Activated CD4-positive, alpha-beta T cell treated with anti-CD3 and anti-CD28 coated beads, Interleukin-2, Interleukin-4, amounts not matched to agents 100 ng/mL and 50 ng/mL, durations not matched to agents 16 hours and 8 hours (primary cell): ENCODE measurements around the gene RPS16.
A peak's percentile ranks its signal among the peaks of the same experiment; 100 is the strongest.

Experiments used
- DNase-seq: peaks from one replicate; pipeline ENCODE4 v3.0.0-alpha.2; 2020; ENCODE audit warnings: low spot score

The RPS16 gene

DNA sequence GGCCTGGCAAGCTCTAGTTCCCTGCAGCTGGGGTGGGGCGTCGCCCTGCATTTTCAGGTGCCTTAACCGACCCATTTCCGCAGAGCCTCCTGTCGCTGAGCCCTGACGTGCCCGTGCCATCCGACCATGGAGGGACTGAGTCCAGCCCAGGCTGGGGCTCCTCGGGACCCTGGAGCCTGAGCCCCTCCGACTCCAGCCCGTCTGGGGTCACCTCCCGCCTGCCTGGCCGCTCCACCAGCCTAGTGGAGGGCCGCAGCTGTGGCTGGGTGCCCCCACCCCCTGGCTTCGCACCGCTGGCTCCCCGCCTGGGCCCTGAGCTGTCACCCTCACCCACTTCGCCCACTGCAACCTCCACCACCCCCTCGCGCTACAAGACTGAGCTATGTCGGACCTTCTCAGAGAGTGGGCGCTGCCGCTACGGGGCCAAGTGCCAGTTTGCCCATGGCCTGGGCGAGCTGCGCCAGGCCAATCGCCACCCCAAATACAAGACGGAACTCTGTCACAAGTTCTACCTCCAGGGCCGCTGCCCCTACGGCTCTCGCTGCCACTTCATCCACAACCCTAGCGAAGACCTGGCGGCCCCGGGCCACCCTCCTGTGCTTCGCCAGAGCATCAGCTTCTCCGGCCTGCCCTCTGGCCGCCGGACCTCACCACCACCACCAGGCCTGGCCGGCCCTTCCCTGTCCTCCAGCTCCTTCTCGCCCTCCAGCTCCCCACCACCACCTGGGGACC lies 27.9 kb downstream of the RPS16 start:
- DNase-seq, result peak; percentile 70

DNA sequence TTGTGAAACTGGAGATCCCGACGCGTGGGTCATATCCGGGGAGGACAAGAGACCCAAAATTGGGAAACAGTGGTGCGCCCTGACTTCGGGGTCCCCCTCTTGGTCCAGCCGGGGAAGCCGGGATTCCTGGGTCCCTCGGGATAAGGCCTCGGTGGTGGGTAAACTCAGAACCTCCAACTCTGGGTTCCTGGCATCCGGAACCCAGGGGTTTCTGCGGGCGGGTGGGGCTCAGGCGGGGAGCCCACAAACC lies 28.4 kb downstream of the RPS16 start:
- DNase-seq, result no peak

DNA sequence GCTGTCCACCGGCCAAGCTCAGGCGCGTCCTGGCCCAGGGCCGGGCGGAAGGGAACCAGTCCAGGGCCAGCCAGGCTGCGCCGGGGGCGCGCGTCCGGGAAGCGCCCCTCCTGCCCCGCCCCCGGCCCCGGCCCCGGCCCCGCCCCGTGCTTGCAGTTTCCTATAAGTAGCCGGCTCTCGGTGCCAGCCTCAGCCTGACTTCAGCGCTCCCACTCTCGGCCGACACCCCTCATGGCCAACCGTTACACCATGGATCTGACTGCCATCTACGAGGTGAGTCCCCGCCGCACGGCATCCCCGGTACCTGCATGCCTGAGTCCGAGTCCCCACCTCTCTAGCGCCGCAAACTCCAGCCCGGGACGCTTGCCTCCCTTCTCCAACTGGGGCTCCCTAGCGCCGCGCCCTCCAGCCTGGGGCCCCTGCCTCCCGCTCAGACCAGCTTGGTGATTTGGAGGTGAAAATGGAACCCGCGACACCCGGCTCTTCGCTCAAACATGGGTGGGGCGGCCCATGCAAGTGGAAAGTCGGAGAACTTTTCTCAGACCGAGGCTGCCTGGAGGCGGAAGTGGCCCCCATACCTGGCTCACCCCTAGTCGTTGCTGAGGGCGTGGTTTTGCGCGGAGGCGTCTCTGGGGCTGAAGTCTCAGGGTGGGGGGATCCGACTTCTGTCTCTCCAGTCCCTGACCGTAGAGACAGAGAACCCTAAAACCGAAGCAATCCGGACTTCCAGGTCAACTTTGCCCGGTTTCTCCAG lies 28.9 kb downstream of the RPS16 start, which contains the start of gene ZFP36:
Gene ZFP36, plus strand, starts transcription at position 192 of the 754 bp plus-strand sequence. Its CDS starts 58 bp downstream, at position 250.
- DNase-seq, result peak; percentile 92

DNA sequence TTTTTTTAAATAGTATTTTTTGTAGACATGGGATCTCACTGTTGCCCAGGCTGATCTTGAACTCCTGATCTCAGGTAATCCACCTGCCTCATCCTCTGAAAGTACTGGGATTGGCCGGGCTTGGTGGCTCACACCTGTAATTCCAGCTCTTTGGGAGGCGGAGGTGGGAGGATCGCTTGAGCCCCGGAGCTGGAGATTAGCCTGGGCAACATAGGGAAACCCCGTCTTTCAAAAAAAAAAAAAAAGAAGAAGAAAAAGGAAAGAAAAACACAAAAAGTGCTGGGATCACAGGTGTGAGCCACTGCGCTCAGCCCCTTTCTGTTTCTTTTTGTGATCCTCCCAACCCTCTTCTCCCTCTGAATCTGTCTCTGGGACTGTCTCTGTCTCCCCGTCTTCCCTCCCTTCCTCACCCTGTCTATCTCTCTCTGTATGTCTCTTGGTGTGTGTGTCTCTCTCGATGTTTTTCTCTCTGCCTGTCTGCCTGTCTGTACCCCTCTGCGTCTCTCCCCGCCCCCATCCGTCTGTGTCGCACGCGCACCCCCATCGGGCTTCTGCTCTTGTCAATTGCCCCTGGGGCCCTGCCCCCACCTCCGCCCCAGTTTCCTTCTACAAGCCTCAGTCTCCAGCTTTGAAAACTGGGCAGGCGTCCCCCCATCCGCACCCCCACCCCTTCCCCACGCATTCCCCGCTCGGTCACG lies 29.6 kb downstream of the RPS16 start:
- DNase-seq, result peak; percentile 83

DNA sequence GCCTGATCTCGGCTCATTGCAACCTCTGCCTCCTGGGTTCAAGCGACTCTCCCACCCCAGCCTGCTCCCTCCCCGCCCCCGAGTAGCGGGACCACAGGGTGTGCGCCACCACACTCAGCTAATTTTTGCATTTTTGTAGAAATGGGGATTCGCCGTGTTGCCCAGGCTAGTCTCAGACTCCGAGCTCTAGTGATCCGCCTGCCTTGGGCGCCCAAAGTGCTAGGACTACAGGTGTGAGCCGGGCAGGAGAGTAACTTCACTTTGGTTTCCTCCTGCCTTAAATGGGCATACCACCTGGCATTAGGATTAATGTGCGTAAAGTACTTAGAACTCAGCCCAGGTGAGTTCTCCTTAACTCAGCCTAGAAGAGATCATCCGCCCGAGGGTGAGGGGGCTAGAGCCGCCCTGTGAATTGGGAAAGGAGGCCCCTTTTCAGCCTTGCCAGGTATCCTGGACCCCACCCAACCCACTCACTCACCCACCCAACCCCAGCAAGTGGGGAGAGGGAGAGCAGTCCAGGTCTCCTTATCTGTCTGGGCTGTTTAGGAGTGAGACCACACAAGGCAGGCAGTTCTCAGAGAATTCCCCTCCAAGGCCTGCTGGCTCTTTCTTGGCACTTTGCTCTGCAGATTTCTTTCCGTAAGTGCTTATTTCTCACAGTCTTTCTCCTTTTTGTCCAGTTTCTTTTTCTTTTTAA lies 30.3 kb downstream of the RPS16 start:
- DNase-seq, result no peak

DNA sequence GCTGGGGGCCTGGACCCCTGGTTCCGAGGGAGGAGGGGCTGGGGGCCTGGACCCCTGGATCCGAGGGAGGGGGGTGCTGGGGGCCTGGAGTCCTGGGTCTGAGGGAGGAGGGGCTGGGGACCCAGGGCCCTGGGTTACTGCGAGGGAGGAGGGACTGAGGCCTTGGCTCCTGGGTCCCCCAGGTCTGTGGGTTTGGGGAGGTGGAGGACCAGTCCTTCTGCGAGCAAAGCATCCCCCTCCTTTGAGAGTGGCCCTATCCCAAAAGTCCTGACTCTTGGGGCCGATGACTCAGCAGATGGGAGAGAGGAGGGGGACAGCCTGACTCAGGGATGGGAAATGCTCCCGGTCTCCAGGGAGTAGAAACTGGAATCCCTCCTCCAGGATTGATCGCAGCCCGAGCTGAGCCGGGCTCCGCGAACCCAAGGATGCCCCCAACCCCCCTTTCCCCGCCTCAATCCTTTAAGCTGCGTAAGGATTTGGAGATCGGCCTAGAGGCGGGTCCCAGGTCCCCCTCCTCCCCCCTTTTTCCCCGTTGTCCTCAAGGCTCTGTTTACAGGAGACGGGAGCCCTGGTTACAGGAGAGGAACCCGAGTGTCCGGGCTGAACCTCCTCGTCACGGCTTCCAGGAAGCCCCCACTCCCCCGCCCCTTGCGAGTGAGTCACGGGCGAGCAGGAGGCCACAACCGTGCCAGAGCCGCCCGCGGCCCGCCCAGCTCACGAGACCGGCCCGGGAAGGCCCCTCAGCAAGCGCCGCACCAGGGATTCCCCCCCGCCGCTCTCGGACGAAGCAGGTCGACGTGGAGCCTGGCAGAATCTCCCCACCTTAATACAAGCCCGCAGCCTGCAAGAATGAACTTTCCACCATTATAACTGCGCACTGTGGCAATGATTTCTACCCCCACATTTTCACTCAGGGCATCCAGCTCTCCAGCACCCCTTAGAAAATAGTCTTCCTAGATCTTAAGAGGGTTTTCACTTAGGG lies 32.1 kb downstream of the RPS16 start:
- DNase-seq, result peak; percentile 94

DNA sequence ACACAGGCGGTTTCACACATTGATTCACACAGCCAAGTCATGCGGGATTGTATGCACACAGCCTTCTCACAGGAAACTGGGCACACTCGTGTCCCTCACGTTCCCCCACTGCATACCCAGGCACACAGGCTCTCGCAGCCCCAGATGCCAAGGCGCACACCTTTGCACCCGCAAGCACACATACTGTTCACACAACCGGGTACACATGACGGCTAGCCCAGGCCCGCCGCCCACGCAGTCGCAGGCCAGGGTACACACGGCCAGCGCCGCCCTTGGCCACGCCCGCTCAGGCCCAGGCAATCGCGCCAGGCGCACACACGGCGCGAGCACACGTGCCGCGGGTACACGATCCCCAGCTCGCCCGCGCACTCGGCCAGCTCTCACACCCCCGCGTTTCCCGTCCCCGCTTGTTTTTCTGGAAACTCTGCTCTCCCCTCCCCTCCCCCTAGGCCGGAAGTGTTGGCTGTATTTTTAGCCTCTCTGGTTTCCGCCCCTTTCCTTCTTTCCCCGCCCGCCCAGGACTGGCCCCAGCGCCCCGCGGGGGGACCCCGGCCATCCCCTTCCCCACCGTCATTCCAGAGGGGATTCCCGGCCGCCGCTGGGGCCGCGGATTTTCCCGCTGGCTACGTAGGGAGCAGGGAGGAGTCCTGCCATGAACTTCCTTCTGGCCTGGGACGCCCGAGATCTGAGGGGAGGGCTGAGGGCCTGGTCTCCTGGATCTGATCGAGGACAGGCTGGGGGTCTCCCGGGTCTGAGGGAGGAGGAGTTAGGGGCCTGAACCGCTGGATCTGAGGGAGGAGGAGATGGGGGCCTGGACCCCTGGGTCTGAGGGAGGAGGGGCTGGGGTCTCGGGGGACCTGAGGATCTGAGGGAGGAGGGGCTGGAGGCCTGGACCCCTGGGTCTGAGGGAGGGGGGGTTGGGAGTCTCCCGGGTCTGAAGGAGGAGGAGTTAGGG lies 33.1 kb downstream of the RPS16 start:
- DNase-seq, result peak; percentile 86

DNA sequence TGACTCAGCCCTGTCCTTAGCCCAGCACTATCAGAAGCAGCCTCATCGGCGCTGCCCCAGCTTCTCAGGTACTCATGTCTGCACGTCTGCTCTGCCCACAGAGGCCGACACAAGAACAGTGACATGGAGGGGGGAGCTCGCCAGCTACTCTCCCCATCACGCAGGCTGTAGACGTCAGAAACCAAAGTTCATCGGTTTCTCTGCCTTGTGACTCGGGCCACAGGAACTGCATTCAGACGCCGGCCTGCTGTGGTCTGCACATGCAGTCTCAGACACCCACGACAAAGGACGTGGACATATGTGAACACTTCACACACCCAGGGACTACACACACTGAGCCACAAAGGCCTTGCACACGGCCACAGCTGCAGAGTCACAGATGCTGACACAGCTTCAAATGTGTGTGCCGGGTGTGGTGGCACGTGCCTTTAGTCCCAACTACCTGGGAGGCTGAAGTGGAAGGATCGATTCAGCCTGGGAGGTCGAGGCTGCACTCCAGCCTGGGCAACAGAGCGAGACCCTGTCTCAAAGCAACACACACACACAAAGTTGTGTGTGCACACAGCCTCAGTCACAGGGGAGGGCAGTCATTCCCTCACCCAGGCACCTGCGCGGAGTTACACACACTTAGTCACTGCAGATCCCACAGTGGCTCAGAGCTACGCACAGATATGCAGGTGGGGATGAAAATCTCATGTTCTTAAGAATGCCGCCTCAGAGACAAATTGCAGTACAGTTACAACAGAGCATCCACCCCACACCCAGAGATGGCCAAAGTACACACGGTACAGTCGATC lies 34.0 kb downstream of the RPS16 start:
- DNase-seq, result peak; percentile 90

DNA sequence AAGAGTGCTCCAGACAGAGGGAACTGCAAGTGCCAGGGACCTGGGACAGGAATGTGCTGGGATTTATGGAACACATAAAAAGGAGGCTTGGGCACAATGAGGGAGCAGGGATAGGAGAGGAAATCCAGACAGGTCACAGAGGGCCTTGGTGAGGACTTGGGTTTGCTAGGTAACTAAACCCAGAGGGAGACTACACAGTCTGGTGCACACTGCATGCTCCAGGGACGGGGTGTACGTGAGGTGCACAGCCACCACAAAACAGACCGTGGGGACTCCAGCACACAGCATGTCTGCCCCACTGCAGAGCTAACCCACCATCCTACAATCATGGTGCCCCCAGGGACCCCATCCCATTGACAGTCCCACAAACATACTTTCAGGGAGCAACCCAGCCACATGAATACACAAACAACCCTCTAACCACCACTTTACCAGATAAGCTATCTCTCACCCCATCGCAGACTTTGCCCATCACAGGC lies 34.6 kb downstream of the RPS16 start:
- DNase-seq, result no peak

DNA sequence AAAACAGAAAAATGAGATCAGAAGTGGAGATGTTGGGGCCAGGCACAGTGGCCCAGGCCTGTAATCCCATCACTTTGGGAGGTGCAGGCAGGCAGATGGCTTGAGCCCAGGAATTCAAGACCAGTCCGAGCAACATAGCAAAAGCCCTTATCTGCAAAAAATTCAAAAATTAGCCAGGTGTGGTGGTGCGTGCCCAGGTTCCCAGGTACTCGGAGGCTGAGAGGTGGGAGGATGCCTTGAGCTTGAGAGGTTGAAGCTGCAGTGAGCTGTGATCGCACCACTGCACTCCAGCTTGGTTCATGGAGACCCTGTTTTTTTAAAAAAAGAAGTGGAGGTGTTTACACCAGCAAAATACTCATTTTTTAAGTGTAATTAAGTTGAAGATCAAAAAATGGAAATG lies 35.7 kb downstream of the RPS16 start:
- no peak for DNase-seq

DNA sequence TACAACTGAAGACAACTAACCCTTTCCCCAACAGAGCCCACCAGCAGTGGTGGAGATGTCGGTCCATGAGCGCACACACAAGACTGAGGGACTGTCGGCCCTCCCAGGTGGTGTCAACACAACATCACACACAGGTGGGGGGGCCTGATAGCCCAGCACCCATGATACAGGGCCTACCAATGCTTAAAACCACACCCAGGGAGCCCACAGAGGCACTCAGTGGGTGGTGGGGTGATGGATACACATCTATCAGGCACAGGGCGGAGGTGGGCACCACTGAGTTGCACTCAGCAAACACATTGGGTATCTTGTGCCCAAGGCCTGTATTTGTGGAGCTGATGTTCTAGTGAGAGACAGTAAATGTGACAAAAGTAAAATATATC lies 36.1 kb downstream of the RPS16 start:
- no peak for DNase-seq

DNA sequence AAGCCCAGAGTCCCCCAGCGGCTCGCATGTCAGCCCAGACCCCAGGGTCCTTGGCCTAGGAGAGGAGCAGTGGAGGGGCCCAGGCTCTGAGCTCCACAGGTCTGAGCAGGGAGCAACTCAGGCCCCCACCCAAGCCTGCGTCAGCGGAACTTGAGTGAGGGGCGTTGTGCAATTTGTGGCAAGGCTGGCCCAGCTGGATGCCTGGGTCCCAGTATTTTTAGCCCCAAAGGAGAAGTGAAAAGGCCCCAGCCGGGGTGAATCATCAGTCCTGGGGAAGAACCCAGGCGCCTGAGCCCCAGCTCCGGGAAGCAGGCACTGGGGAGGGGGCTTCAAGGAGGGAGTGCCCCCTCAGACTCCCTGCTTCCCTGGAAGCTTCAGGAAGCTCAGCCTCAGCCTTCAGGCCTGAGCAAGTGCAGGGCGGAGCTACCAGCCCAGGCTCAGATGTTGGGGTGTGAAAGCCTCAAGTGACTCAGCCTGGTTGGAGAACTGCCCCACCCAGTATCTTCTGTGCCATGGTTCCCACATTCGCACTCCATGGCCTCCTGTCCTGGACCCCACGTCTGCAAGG lies 37.4 kb downstream of the RPS16 start:
- DNase-seq, result peak; percentile 74

DNA sequence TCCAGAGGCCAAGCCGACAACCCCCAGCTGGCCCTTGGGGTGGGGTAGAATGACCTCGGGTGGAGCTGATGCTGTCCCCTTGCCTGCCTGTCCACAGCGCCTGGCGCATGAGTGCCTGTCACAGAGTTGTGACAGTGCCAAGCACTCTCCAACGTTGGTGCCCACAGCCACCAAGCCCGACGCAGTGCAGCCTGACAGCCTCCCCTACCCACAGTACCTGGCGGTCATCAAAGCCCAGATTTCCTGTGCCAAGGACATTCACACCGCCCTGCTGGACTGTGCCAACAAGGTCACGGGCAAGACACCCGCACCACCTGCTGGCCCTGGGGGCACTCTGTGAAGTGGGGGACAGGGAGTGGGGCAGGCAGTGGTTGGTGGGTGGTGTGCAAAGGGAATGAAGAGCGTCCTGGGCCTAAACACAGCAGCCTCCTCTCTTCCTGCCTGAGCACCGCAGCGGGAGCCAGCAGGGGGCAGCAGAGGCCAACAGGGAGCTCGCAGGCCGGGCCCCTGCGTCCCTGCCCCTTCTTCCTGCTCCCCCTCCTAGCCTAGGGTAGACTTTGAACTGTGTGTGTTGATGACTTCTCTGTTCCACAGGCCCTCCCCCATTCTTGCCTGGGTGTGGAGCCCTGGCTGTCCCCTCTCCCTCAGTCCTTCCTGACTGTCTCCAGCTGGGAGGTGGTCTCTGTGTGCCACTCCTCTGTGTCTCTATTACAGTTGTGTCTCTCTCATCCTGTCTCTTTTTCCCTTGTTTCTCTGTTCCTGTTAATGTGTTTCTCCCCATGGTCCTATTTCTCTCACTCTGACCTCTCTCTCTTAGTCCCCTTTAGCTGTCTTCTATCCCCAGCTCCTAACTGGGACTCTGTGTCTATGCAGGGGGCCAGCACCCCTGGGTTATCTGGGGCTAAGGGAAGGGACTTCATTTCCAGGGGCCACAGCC lies 38.1 kb downstream of the RPS16 start:
- DNase-seq, result peak; percentile 92

DNA sequence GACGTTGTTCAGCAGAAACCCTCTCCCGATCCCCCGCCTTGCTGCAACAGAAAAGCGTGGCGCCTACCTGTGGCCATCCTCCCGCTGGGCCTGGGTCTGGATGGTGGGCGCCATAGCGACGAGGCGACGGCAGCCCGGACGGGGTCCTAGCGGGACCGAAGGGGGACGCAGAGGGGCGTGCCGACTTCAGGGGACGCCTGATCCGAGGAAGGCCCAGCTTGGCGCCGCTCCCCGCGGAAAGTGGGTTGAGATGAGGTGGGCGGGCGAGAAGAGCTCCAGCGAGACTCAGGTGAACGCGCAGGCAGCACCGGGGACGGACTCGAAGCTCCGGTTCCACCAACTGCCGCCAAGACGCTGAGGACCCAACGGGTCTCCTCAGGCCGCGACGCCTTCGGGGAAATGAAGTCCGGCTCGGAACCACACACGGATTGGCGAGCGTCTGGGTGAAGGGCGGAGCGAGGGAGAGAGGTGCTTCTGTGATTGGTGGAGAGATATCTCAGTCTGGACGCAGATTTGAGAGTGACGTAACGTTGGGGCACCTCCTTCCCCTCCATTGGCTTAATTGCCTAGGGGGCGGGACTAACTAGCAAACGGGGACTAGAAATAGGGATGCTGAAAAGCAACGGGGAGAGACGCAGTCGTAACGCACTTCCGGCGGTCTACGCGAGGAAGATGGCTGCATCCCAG lies 44.9 kb downstream of the RPS16 start, which contains the start of the genes MED29 and PAF1:
Gene MED29, plus strand, starts transcription at position 628 of the 687 bp plus-strand sequence. Its CDS starts 45 bp downstream, at position 673.
Gene PAF1, minus strand, starts transcription at position 356 of the 687 bp plus-strand sequence. Its CDS starts 242 bp downstream, at position 114.
- DNase-seq, result peak; percentile 100

DNA sequence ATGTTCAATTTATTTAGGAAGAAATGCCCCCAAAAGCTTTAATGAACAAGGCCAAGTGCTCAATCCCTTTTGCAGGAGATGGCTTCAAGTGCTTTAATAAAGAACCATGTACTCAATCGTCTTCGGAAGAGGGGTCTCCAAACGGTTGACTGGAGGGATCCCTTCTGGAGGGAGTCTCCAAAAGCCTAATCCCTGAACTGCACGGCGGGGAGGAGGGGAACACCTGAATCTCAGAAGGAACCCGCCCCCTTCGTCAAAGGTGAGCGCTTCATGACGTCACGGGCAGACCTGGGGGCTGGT lies 45.3 kb downstream of the RPS16 start:
- DNase-seq, result no peak

DNA sequence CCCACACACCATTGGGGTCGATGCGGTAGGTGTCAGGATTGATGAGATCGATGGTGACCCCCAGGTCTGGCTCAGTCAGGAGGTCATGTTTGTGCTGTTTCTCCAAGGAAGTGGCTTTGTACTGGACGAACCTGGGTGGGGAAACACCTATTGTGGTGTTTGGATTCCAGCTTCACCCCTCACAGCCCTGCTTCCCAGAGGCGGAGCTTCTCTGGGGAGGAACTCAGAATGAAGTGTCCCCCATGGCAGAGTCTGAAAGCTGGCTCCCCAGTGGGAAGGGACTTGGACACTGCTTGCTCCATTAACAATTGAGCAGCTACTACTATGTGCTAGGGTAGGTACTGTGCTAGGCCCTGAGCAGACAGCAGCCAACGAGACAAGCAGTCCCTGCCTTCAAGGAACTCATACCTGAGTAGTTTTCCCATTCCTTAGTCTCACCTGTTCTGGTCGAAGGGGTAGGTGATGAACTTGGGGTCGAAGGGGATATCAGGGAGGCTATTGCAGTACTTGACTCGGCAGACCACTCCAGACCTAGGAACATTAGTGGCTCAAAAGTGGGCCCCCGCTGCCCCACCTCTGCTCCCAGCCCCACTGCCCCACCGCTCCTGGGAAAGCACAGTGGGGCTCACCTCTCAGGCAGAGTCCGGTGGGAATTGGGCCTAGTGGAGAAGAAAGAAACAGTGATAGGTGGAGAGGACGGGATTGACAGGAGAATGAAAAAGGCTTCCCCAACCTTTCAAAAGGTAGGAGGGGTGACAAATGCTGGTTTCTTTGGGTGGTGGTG lies 45.9 kb downstream of the RPS16 start:
- DNase-seq, result no peak
